H1 (cell line): ENCODE results near the gene DEFB128. TPM values are rescaled to one million over a fixed set of nuclear protein-coding genes. Genes with fewer than 3 reads are reported as not detected.

Source experiments
- BRCA1 ChIP-seq: IDR thresholded peaks from 2 replicates; pipeline ENCODE4 v1.6.1; 2012; ENCODE audit warnings: low read depth, low read length, improper control_type of control experiment
- HDAC2 ChIP-seq, 2 experiments: fragments of 300-600 bp in 1 of 2; sonication (generic) in 1 of 2; IDR thresholded peaks; 2 replicates each; pipeline ENCODE4 v1.6.1; 2011 to 2012; ENCODE audit warnings: low read depth in 2 of 2, low read length in 2 of 2, mild to moderate bottlenecking in 2 of 2, moderate library complexity in 2 of 2, borderline replicate concordance in 1 of 2, inconsistent platforms in 1 of 2
- KDM1A ChIP-seq: fragments of 200-600, 300-600 bp; sonication (generic); IDR thresholded peaks from 2 replicates; pipeline ENCODE4 v1.7.1; 2016; ENCODE audit warnings: mild to moderate bottlenecking, low read length, borderline replicate concordance
- SAP30 ChIP-seq: fragments of 300-600 bp; sonication (generic); IDR thresholded peaks from 2 replicates; pipeline ENCODE4 v1.7.1; 2012; ENCODE audit warnings: low read length, moderate library complexity, mild to moderate bottlenecking, inconsistent platforms; ENCODE audit not compliant: insufficient read depth, insufficient replicate concordance
- polyA plus RNA-seq, 7 experiments: library from polyadenylated mRNA; depleted of rRNA in 3 of 7; stranded (reverse) in 5 of 7; unstranded in 2 of 7; fragments of >200 nt in 5 of 7; fragments of 200-250 nt in 2 of 7; gene quantifications; 1 replicate in 5 of 7; 2 replicates in 1 of 7; 4 replicates in 1 of 7; pipeline versions ENCODE4 v1.2.1 to v1.2.3, GENCODE V29; 2011 to 2013; ENCODE audit warnings: missing spikeins in 2 of 7, mixed read lengths in 2 of 7
- total RNA-seq: library from RNA; stranded (reverse); fragmentation: NEBNext Ultra II Directional; extraction: Animal tissue kit (Norgen Biotek cat#: 25700); gene quantifications from 2 replicates; pipeline ENCODE4 v1.2.1, GENCODE V29; 2021
- TF ChIP-seq, protein P1 (sequence below), 3 experiments: IDR thresholded peaks; 1 replicate in 2 of 3; 2 replicates in 1 of 3; pipeline versions ENCODE4 v1.5.1 to v1.6.1; 2011; ENCODE audit warnings: low read length in 3 of 3, mild to moderate bottlenecking in 3 of 3, inconsistent platforms in 2 of 3, low read depth in 1 of 3, moderate library complexity in 1 of 3; ENCODE audit not compliant: insufficient read depth in 1 of 3; ENCODE audit errors: control extremely low read depth in 1 of 3

DEFB128 gene
- total and polyA plus RNA-seq, 2 of the 8 experiments (the other 6 are each of a cell fraction or from before 2014, with no cell fraction given): not detected

- TF ChIP-seq, protein P1, sequence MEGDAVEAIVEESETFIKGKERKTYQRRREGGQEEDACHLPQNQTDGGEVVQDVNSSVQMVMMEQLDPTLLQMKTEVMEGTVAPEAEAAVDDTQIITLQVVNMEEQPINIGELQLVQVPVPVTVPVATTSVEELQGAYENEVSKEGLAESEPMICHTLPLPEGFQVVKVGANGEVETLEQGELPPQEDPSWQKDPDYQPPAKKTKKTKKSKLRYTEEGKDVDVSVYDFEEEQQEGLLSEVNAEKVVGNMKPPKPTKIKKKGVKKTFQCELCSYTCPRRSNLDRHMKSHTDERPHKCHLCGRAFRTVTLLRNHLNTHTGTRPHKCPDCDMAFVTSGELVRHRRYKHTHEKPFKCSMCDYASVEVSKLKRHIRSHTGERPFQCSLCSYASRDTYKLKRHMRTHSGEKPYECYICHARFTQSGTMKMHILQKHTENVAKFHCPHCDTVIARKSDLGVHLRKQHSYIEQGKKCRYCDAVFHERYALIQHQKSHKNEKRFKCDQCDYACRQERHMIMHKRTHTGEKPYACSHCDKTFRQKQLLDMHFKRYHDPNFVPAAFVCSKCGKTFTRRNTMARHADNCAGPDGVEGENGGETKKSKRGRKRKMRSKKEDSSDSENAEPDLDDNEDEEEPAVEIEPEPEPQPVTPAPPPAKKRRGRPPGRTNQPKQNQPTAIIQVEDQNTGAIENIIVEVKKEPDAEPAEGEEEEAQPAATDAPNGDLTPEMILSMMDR (IDR thresholded peaks at IDR 0.05; ENCODE audit: control extremely low read depth in 1 of 3, insufficient read depth in 1 of 3, low read depth in 1 of 3, low read length in 3 of 3): no peak
- TF ChIP-seq HDAC2 (IDR thresholded peaks at IDR 0.05; ENCODE audit: borderline replicate concordance in 1 of 2, low read depth in 2 of 2, low read length in 2 of 2) (no peak), BRCA1 (no peak), KDM1A (no peak), SAP30 (no peak)
These were observed 32.4 kb downstream of the DEFB128 start, which contains the start of gene DEFB127 (continued) for GRCh38 chr20:157154-157553.
